Activated CD4-positive, alpha-beta memory T cell treated with anti-CD3 and anti-CD28 coated beads, Interleukin-2, amount 10 ng/mL, durations not matched to agents 7 days and 5 days (primary cell): ENCODE data around the gene FZD7. TPM values are rescaled to one million over a fixed set of nuclear protein-coding genes. Genes with fewer than 3 reads are reported as not detected.

ENCODE experiments used
- CTCF ChIA-PET: fragments of 350-600 bp; sonication (Branson Sonifier 250); formaldehyde crosslinking; loops from one replicate; lab custom pipeline; 2021; ENCODE audit warnings: antibody characterized with exemption, inconsistent platforms; lab: Charles Lee
- POLR2A ChIA-PET: fragments of 350-600 bp; sonication (Branson Sonifier 250); formaldehyde crosslinking; loops from one replicate; lab custom pipeline; 2021; ENCODE audit warnings: antibody characterized with exemption; lab: Charles Lee
- DNase-seq: peaks from one replicate; pipeline ENCODE4 v3.0.0-alpha.2; 2020
- H3K27ac Mint-ChIP-seq: one replicate; pipeline ENCODE4 v1.8.0; 2021; ENCODE audit warnings: mild to moderate bottlenecking, mixed read lengths
- H3K27me3 Mint-ChIP-seq: one replicate; pipeline ENCODE4 v1.8.0; 2021; ENCODE audit warnings: mixed read lengths
- H3K36me3 Mint-ChIP-seq: one replicate; pipeline ENCODE4 v1.8.0; 2021; ENCODE audit warnings: low read depth, mixed read lengths
- H3K4me1 Mint-ChIP-seq: one replicate; pipeline ENCODE4 v1.8.0; 2021; ENCODE audit warnings: mixed read lengths
- H3K4me3 Mint-ChIP-seq: one replicate; pipeline ENCODE4 v1.8.0; 2021; ENCODE audit warnings: mild to moderate bottlenecking, mixed read lengths
- H3K9me3 Mint-ChIP-seq: one replicate; pipeline ENCODE4 v1.8.0; 2021; ENCODE audit warnings: mixed read lengths
- total RNA-seq, 2 experiments: library from RNA; stranded (reverse); gene quantifications; one replicate each; pipeline ENCODE4 v1.2.3, GENCODE V29; 2021

FZD7 gene
- total RNA-seq: under 1 TPM; 0.60 to 0.63 TPM

- ChIA-PET POLR2A (no interaction called here), CTCF (no interaction called here)
- H3K4me3 Mint-ChIP-seq: peak within 1 kb of the TSS; percentile 77
- peaks cover 42% of the 10 kb centered on the region for H3K27me3 Mint-ChIP-seq
- no peak within 1 kb of the TSS for H3K27ac Mint-ChIP-seq
- DNase-seq: peak; percentile 88
- H3K9me3 Mint-ChIP-seq: no peaks in the 10 kb centered on the region
- peaks cover 13% of the 10 kb centered on the region for H3K4me1 Mint-ChIP-seq
- H3K36me3 Mint-ChIP-seq: peaks cover 4% of the 10 kb centered on the region
These were observed at the start of gene FZD7 for GRCh38 chr2:202033317-202034248. Gene FZD7, plus strand, starts transcription at chr2:202033855. Its CDS starts 793 bp downstream, at chr2:202034648.

- H3K4me3 Mint-ChIP-seq: no peak overlapping the region
- H3K4me1 Mint-ChIP-seq: no peaks in the 10 kb centered on the region
- H3K36me3 Mint-ChIP-seq: no peaks in the 10 kb centered on the region
- H3K9me3 Mint-ChIP-seq: no peaks in the 10 kb centered on the region
- CTCF ChIA-PET: no interaction called here
- H3K27ac Mint-ChIP-seq: no peak overlapping the region
- H3K27me3 Mint-ChIP-seq: no peaks in the 10 kb centered on the region
- no peak for DNase-seq
- POLR2A ChIA-PET: no interaction called here
These were observed 49.3 kb upstream of the FZD7 start for GRCh38 chr2:201984333-201984732.

DNA sequence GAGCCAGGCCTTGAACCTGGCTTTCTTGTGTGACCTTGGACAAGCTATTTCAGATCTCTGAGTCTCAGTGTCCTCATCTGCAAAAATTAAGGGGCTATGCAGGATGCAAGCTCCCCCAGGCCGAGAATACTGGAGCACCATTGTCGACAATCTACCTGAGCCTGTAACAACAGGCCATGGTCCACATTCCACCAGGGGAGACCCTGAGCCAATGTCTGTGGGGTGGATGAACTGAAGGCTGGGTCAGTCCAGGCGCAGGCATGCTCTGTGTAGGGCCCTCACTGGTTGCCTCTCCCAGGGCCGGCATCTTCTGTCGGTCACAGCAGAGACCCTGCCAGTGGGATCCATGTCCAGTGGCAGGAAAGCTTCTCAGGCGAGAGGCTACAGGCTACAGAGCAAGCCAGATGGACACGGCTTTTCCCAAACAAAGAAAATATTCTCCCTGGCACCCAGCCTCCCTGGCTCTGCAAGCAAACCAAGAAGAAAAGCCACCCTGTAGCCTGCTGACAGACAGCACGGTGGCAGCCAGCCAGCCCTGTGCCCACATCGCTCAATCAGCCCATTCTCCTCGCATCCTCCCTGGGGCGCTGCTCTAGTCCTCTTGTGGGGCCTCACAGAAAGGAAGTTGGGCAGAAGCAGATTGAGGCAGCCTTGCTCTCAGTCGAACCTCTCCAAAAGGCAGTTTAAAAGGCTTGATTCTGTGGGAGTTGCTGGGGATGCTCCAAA lies 48.7 kb upstream of the FZD7 start:
- H3K27ac Mint-ChIP-seq: no peak overlapping the region
- ChIA-PET POLR2A (no interaction called here), CTCF (no interaction called here)
- no peaks in the 10 kb centered on the region for H3K9me3 Mint-ChIP-seq
- no peaks in the 10 kb centered on the region for H3K36me3 Mint-ChIP-seq
- H3K4me1 Mint-ChIP-seq: no peaks in the 10 kb centered on the region
- no peaks in the 10 kb centered on the region for H3K27me3 Mint-ChIP-seq
- no peak for DNase-seq
- H3K4me3 Mint-ChIP-seq: no peak overlapping the region

- H3K4me1 Mint-ChIP-seq: no peaks in the 10 kb centered on the region
- H3K36me3 Mint-ChIP-seq: no peaks in the 10 kb centered on the region
- no peak overlapping the region for H3K4me3 Mint-ChIP-seq
- no peaks in the 10 kb centered on the region for H3K27me3 Mint-ChIP-seq
- DNase-seq: no peak
- POLR2A ChIA-PET: no interaction called here
- CTCF ChIA-PET: no interaction called here
- H3K9me3 Mint-ChIP-seq: no peaks in the 10 kb centered on the region
- H3K27ac Mint-ChIP-seq: no peak overlapping the region
These were observed 47.8 kb upstream of the FZD7 start for GRCh38 chr2:201985728-201986462.

DNA sequence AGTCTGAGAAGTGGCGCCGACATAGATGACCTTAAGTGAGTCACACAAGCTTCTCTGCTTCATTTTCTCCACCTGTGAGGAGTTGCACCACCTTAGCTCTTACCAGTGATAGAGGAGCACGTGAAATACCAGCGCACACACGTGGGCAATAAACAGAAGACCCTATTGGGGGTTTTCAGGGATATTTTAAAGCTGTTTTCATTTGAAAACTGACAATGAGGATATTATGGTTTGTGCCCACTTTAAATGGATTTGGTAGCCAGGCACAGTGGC lies 47.3 kb upstream of the FZD7 start:
- Mint-ChIP-seq H3K4me3 (no peak overlapping the region), H3K9me3 (no peaks in the 10 kb centered on the region), H3K36me3 (no peaks in the 10 kb centered on the region), H3K4me1 (no peaks in the 10 kb centered on the region), H3K27me3 (no peaks in the 10 kb centered on the region), H3K27ac (no peak overlapping the region)
- ChIA-PET POLR2A (no interaction called here), CTCF (no interaction called here)
- no peak for DNase-seq

DNA sequence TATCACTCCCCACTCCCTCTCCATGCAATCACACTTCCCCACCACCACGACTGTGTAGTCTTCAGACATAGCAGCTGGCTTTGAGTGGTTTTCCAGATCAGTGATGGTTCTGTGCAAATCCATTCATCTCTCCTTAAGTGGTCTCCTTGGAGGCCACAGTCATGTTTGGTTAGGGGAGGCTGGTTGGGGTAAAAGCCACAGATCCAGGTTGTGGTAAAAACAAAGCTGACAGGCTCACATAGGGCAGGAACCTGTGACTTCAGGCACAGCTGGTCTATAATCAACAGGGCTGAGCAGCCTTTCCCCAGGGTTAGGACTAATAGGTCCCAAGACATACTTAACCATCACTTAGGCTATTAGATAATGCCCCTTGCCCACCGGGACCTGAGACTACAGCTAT lies 46.2 kb upstream of the FZD7 start:
- DNase-seq: no peak
- ChIA-PET POLR2A (no interaction called here), CTCF (no interaction called here)
- Mint-ChIP-seq H3K4me1 (no peaks in the 10 kb centered on the region), H3K36me3 (no peaks in the 10 kb centered on the region), H3K4me3 (no peak overlapping the region), H3K9me3 (no peaks in the 10 kb centered on the region), H3K27me3 (no peaks in the 10 kb centered on the region), H3K27ac (no peak overlapping the region)

DNA sequence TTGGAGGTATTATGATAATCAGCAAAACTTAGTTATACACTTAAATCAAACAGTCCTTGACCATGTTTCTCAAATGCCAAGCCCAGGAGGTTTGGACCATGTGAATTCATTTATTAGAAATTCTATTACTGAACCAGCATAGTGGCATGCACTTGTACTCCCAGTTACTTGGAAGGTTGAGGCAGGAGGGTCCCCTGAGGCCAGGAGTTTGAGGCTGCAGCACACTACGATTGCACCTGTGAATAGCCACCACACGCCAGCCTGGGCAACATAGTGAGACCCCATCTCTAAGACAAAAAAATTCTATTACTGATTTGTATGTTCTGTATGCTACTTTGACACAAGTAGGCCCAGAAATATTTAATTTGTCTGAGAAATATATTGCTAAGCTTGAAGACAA lies 43.6 kb upstream of the FZD7 start:
- CTCF ChIA-PET: no interaction called here
- Mint-ChIP-seq H3K9me3 (no peaks in the 10 kb centered on the region), H3K36me3 (no peaks in the 10 kb centered on the region), H3K27me3 (no peaks in the 10 kb centered on the region), H3K4me1 (no peaks in the 10 kb centered on the region), H3K4me3 (no peak overlapping the region), H3K27ac (no peak overlapping the region)
- DNase-seq: no peak
- POLR2A ChIA-PET: no interaction called here

- H3K4me3 Mint-ChIP-seq: no peak overlapping the region
- no peak for DNase-seq
- no peaks in the 10 kb centered on the region for H3K27me3 Mint-ChIP-seq
- H3K4me1 Mint-ChIP-seq: no peaks in the 10 kb centered on the region
- H3K27ac Mint-ChIP-seq: no peak overlapping the region
- ChIA-PET POLR2A (no interaction called here), CTCF (no interaction called here)
- no peaks in the 10 kb centered on the region for H3K9me3 Mint-ChIP-seq
- H3K36me3 Mint-ChIP-seq: no peaks in the 10 kb centered on the region
These were observed 40.7 kb upstream of the FZD7 start for GRCh38 chr2:201992960-201993359.

DNA sequence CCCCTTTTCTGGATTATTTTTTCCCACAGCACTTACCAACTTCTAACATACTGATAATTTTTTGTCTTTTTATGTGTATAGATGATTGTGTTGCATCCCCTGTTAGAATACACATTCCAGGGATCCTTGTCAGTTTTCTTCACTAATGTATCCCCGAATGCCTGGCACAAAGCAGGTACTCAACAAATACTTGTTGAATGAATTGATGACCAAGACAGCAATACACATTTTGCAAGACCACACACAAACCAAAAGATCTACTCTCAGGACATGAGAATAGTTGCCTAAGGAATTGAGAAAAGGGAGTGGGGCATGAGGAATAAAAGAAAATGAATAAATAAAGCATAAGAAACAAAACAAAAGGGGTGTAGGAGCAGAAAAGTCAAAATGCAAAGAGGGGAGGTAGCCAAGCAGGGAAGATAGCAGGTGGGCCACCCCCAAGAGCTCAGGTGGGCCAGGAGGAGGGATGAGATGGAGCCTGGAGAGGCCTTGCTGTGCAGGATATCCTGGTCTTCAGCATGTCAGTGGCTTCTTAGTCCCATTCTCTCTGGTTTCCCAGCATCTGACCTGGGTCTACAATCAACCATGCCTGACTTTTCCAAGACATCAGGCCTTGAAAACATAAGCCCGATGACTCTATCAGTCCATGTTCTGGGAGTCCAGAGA lies 38.5 kb upstream of the FZD7 start:
- Mint-ChIP-seq H3K9me3 (no peaks in the 10 kb centered on the region), H3K27ac (no peak overlapping the region), H3K27me3 (no peaks in the 10 kb centered on the region), H3K36me3 (no peaks in the 10 kb centered on the region), H3K4me1 (no peaks in the 10 kb centered on the region), H3K4me3 (no peak overlapping the region)
- DNase-seq: no peak
- ChIA-PET POLR2A (no interaction called here), CTCF (no interaction called here)

DNA sequence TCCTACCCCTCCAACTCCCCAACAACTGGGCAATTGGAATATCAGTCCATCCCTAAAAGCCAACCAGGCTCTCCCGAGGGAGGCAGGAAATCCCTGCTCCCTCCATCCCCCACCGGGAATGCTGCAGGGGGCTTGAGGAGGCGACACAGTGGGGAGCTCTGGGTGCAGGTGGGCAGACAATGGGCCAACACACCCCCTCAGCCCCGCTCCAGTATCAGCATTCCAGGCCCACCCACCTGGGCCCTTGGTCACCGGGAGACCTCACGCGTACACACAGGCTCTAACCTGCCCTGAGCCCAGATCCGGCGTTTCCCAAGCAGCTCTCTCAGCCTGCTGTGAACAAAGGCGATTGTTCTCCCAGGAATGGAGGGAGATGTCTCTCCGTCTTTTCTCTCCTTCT lies 37.6 kb upstream of the FZD7 start:
- H3K9me3 Mint-ChIP-seq: no peaks in the 10 kb centered on the region
- H3K4me1 Mint-ChIP-seq: no peaks in the 10 kb centered on the region
- H3K27me3 Mint-ChIP-seq: peaks cover 1% of the 10 kb centered on the region
- no peak overlapping the region for H3K4me3 Mint-ChIP-seq
- H3K36me3 Mint-ChIP-seq: no peaks in the 10 kb centered on the region
- CTCF ChIA-PET: no interaction called here
- H3K27ac Mint-ChIP-seq: no peak overlapping the region
- POLR2A ChIA-PET: no interaction called here
- DNase-seq: no peak

DNA sequence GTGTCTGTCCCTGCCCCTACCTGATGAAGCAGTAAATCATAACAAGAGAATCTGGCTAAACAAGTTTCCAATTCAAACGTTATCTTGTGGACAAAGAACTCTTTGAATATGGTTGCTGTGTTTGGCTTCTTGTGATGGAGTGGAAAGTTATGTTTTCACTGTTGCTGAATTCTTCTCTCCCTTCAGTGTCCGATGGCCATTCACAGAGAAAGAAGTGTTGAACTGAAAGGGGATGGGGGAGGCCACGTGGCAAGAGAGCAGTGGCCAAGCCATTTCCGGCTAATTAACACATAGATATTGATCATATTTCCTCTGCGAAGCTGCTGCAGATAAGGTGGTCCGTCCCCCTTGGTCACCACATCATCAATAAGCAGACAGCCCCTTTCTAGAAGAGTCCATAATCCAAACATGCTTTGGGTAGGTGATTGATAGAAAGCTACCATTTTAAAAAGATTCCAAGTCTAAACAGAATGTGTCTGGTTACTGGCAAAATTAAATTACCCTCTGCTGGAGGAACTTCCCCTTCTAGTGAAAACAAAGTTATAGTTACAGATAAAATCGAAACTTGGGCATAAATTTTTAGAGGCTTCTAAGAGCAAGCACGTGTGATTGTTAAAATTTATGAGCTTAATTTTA lies 36.9 kb upstream of the FZD7 start:
- H3K36me3 Mint-ChIP-seq: no peaks in the 10 kb centered on the region
- peaks cover 1% of the 10 kb centered on the region for H3K27me3 Mint-ChIP-seq
- no peaks in the 10 kb centered on the region for H3K4me1 Mint-ChIP-seq
- no peak overlapping the region for H3K27ac Mint-ChIP-seq
- no peaks in the 10 kb centered on the region for H3K9me3 Mint-ChIP-seq
- ChIA-PET CTCF (no interaction called here), POLR2A (no interaction called here)
- H3K4me3 Mint-ChIP-seq: no peak overlapping the region
- DNase-seq: no peak

- POLR2A ChIA-PET: no interaction called here
- Mint-ChIP-seq H3K36me3 (no peaks in the 10 kb centered on the region), H3K9me3 (no peaks in the 10 kb centered on the region)
These were observed 34.4 kb upstream of the FZD7 start for GRCh38 chr2:201999279-201999678.

DNA sequence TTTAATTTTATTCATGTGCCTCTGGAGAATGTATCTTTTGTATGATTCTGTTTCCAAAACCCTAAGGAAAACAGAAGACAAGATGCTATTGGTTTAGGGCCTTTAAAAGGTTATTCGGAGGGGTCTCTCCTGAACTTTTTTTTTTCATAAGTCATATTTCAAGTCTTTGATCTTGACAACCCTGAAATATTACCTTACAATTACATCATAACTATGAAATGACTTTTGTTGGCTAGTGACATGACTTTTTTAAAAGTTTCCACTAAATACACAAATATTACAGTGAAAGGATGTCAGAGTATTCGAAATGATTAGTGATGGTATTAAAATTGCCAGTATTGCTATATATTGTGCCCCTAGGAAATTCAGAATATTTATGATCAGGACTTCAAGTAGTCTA lies 31.8 kb upstream of the FZD7 start:
- peaks cover 1% of the 10 kb centered on the region for H3K27me3 Mint-ChIP-seq
- ChIA-PET POLR2A (no interaction called here), CTCF (no interaction called here)
- no peaks in the 10 kb centered on the region for H3K36me3 Mint-ChIP-seq
- no peaks in the 10 kb centered on the region for H3K4me1 Mint-ChIP-seq
- no peak for DNase-seq
- H3K9me3 Mint-ChIP-seq: no peaks in the 10 kb centered on the region
- no peak overlapping the region for H3K27ac Mint-ChIP-seq
- no peak overlapping the region for H3K4me3 Mint-ChIP-seq

More at GRCh38 chr2:201999279-201999678, 34.4 kb upstream of the FZD7 start:
- peaks cover 1% of the 10 kb centered on the region for H3K27me3 Mint-ChIP-seq
- H3K4me1 Mint-ChIP-seq: no peaks in the 10 kb centered on the region
- CTCF ChIA-PET: no interaction called here
- no peak for DNase-seq
- no peak overlapping the region for H3K27ac Mint-ChIP-seq
- H3K4me3 Mint-ChIP-seq: no peak overlapping the region
